ENCODE results near the gene ANKRD28. TPM values are rescaled to one million over a fixed set of nuclear protein-coding genes. Genes with fewer than 3 reads are reported as not detected.

Gene ANKRD28
- total and polyA plus RNA-seq, 2 of the 8 experiments (the other 6 are each of a cell fraction or from before 2014, with no cell fraction given): 39.1 to 61.7 TPM

- no peak for DNase-seq (ENCODE audit: low read depth in 1 of 2, low spot score in 2 of 2)
- H3K4me2 ChIP-seq (ENCODE audit: insufficient read depth in 1 of 2, low read depth in 2 of 2, low read length in 2 of 2): no peak overlapping the region
- H4K8ac ChIP-seq (ENCODE audit: extremely low read depth, insufficient read depth, low read length): no peak overlapping the region
- no peaks in the 10 kb centered on the region for H3K9me3 ChIP-seq (ENCODE audit: insufficient read depth in 2 of 2, low read depth in 1 of 2, low read length in 1 of 2)
- no peak overlapping the region for H4K5ac ChIP-seq (ENCODE audit: insufficient read length, low read depth, low read length)
- ChIA-PET CTCF (ENCODE audit: partially characterized antibody) (interaction anchor here (1.0 kb wide), 1 partner anchor 9 kb away, joined by 3 read pairs; no protein-coding TSS in a partner anchor), POLR2A (ENCODE audit: partially characterized antibody) (no interaction called here)
- no peak overlapping the region for H3K27ac ChIP-seq (ENCODE audit: low read depth, low read length)
- H3K9ac ChIP-seq (replicated peaks in 1 of 4; ENCODE audit: extremely low read depth in 1 of 4, low read depth in 3 of 4, low read length in 3 of 4): no peak overlapping the region
- 63% methylated on average over 3 of the region's 3 CpGs; no CpG with 5 or more reads in 1 of the 2 experiments for WGBS, 2 experiments (ENCODE audit: extremely low coverage in 1 of 2, insufficient coverage in 1 of 2, insufficient read length in 1 of 2, insufficient replicate concordance in 2 of 2, low coverage in 1 of 2, low lambda C conversion rate in 2 of 2, missing lambda C conversion rate in 1 of 2)
- peaks cover 2 to 31% (median 12%) of the 10 kb centered on the region in 4 experiments; a peak in 5 of 8 replicates for H3K36me3 ChIP-seq (ENCODE audit: control insufficient read depth in 2 of 4, insufficient read depth in 4 of 4, low read length in 3 of 4)
- no peak overlapping the region for H4K91ac ChIP-seq (replicated peaks; ENCODE audit: insufficient read length, low read length)
- H2AK5ac ChIP-seq (ENCODE audit: low read depth, low read length): no peak overlapping the region
- H3K4me3 ChIP-seq (ENCODE audit: extremely low read depth in 1 of 4, insufficient read depth in 2 of 4, low read depth in 3 of 4, low read length in 4 of 4): no peak overlapping the region
- no peak overlapping the region for H2BK12ac ChIP-seq (ENCODE audit: low read depth, low read length)
- H3K14ac ChIP-seq (ENCODE audit: insufficient read length): no peak overlapping the region
- no peak overlapping the region for H3K23ac ChIP-seq (ENCODE audit: insufficient read length)
- H2BK120ac ChIP-seq (replicated peaks; ENCODE audit: low read depth, low read length): no peak overlapping the region
- no peaks in the 10 kb centered on the region for H4K20me1 ChIP-seq (replicated peaks in 1 of 2; ENCODE audit: control insufficient read depth in 1 of 2, insufficient read depth in 2 of 2, low read length in 2 of 2)
- no peak overlapping the region for H3K4ac ChIP-seq (replicated peaks; ENCODE audit: insufficient read length, low read depth, low read length)
- H3K4me1 ChIP-seq (replicated peaks in 1 of 4; ENCODE audit: control insufficient read depth in 3 of 4, insufficient read depth in 4 of 4, low read length in 3 of 4): no peaks in the 10 kb centered on the region
- 0 out of 2 replicates have a peak, but pooled peaks cover 2% of the 10 kb centered on the region for H3K79me1 ChIP-seq (ENCODE audit: low read depth, low read length)
- H2AFZ ChIP-seq (ENCODE audit: low read length): no peak overlapping the region
- H3K18ac ChIP-seq (ENCODE audit: extremely low read depth, low read length): no peak overlapping the region
- no peak for FAIRE-seq
- H2BK20ac ChIP-seq (ENCODE audit: low read length): no peak overlapping the region
- no peak overlapping the region for H2BK5ac ChIP-seq (ENCODE audit: low read depth, low read length)
- H3K23me2 ChIP-seq (ENCODE audit: low read depth, low read length): no peaks in the 10 kb centered on the region
- no peaks in the 10 kb centered on the region for H3K27me3 ChIP-seq (replicated peaks in 1 of 4; ENCODE audit: control insufficient read depth in 3 of 4, extremely low read depth in 1 of 4, insufficient read depth in 3 of 4, low read length in 3 of 4)
- no peak overlapping the region for H3K56ac ChIP-seq (replicated peaks; ENCODE audit: insufficient read length, low read depth, low read length)
- no peaks in the 10 kb centered on the region for H3K79me2 ChIP-seq (ENCODE audit: control insufficient read depth in 1 of 2, insufficient read depth in 2 of 2, low read length in 2 of 2)
- no peak overlapping the region for H2BK15ac ChIP-seq (ENCODE audit: low read length)
- TF ChIP-seq TBP (IDR thresholded peaks at IDR 0.05; ENCODE audit: low read depth, low read length) (no peak), E2F6 (IDR thresholded peaks at IDR 0.05) (no peak), SRF (IDR thresholded peaks at IDR 0.05; ENCODE audit: low read depth, low read length) (no peak), TCF12 (IDR thresholded peaks at IDR 0.05; ENCODE audit: low read depth, low read length) (no peak), POLR2AphosphoS5 (IDR thresholded peaks at IDR 0.05; ENCODE audit: low read depth, low read length) (no peak), JUND (IDR thresholded peaks at IDR 0.05; ENCODE audit: low read length) (no peak), SIRT6 (IDR thresholded peaks at IDR 0.05; ENCODE audit: low read length) (no peak), TAF7 (optimal IDR thresholded peaks at IDR 0.05; ENCODE audit: borderline replicate concordance, low read depth, low read length) (no peak), BCL11A (IDR thresholded peaks at IDR 0.05; ENCODE audit: low read depth in 2 of 2, low read length in 2 of 2) (no peak)
Observed at GRCh38 chr3:15722877-15723623, 74.7 kb downstream of the ANKRD28 start.
